HepG2 (cell line): ENCODE results near the gene RNF208. TPM values are rescaled to one million over a fixed set of nuclear protein-coding genes. Genes with fewer than 3 reads are reported as not detected.
A peak's percentile ranks its signal among the peaks of the same experiment; 100 is the strongest.

Experiments
- ATF7 ChIP-seq, 2 experiments: fragments of 450-650 bp in 1 of 2; sonication (generic) in 1 of 2; formaldehyde crosslinking in 1 of 2; IDR thresholded peaks; 2 replicates each; pipeline versions ENCODE4 v1.4.0 to v1.6.1; 2016 to 2020; ENCODE audit warnings: antibody characterized with exemption in 1 of 2, mild to moderate bottlenecking in 1 of 2, missing genetic modification reagents in 1 of 2
- BRF2 ChIP-seq: sonication (generic); formaldehyde crosslinking; IDR thresholded peaks from 2 replicates; pipeline ENCODE4 v1.8.1; 2022; ENCODE audit warnings: mild to moderate bottlenecking, missing genetic modification reagents
- CENPT ChIP-seq: sonication (generic); formaldehyde crosslinking; IDR thresholded peaks from 2 replicates; pipeline ENCODE4 v1.8.0; 2022; ENCODE audit warnings: low read depth, mild to moderate bottlenecking, moderate library complexity, missing genetic modification reagents
- ETV5 ChIP-seq: IDR thresholded peaks from 2 replicates; pipeline ENCODE4 v1.6.1; 2018; ENCODE audit warnings: missing biosample characterization, missing genetic modification reagents, inconsistent platforms, borderline replicate concordance
- ETV6 ChIP-seq: sonication (generic); formaldehyde crosslinking; conservative IDR thresholded peaks from 2 replicates; pipeline ENCODE4 v1.4.0; 2020; ENCODE audit warnings: missing genetic modification reagents
- KDM4B ChIP-seq: sonication (generic); formaldehyde crosslinking; IDR thresholded peaks from 2 replicates; pipeline ENCODE4 v1.4.0; 2020; ENCODE audit warnings: missing genetic modification reagents
- KLF15 ChIP-seq: sonication (generic); formaldehyde crosslinking; IDR thresholded peaks from 2 replicates; pipeline ENCODE4 v1.8.1; 2023; ENCODE audit warnings: borderline replicate concordance, mild to moderate bottlenecking, inconsistent platforms, missing genetic modification reagents, mixed read lengths
- NFATC3 ChIP-seq: sonication (generic); formaldehyde crosslinking; IDR thresholded peaks from 2 replicates; pipeline ENCODE4 v1.5.1; 2020; ENCODE audit warnings: mild to moderate bottlenecking, missing genetic modification reagents
- PAXIP1 ChIP-seq: sonication (generic); formaldehyde crosslinking; conservative IDR thresholded peaks from 2 replicates; pipeline ENCODE4 v1.4.0; 2020; ENCODE audit warnings: mild to moderate bottlenecking, missing genetic modification reagents, moderate library complexity
- PHF8 ChIP-seq: sonication (generic); formaldehyde crosslinking; IDR thresholded peaks from 2 replicates; pipeline ENCODE4 v1.5.0; 2020; ENCODE audit warnings: missing genetic modification reagents
- STAT5B ChIP-seq: sonication (generic); formaldehyde crosslinking; IDR thresholded peaks from 2 replicates; pipeline ENCODE4 v1.4.0; 2020; ENCODE audit warnings: missing genetic modification reagents
- ZNF557 ChIP-seq: sonication (generic); formaldehyde crosslinking; IDR thresholded peaks from 2 replicates; pipeline ENCODE4 v1.4.0; 2020; ENCODE audit warnings: missing genetic modification reagents
- ZNF687 ChIP-seq: sonication (generic); formaldehyde crosslinking; IDR thresholded peaks from 2 replicates; pipeline ENCODE4 v1.5.1; 2020; ENCODE audit warnings: mild to moderate bottlenecking, missing genetic modification reagents, moderate library complexity
- ZNF75D ChIP-seq: sonication (generic); formaldehyde crosslinking; IDR thresholded peaks from 2 replicates; pipeline ENCODE4 v1.8.1; 2023; ENCODE audit warnings: missing genetic modification reagents, mild to moderate bottlenecking, borderline replicate concordance
- ZNF766 ChIP-seq: sonication (generic); formaldehyde crosslinking; IDR thresholded peaks from 2 replicates; pipeline ENCODE4 v1.5.0; 2020; ENCODE audit warnings: missing genetic modification reagents, borderline replicate concordance
- ZNF775 ChIP-seq: sonication (generic); formaldehyde crosslinking; IDR thresholded peaks from 2 replicates; pipeline ENCODE4 v1.4.0; 2020; ENCODE audit warnings: missing genetic modification reagents, mild to moderate bottlenecking, moderate library complexity, borderline replicate concordance
- ZSCAN12 ChIP-seq: sonication (generic); formaldehyde crosslinking; IDR thresholded peaks from 2 replicates; pipeline ENCODE4 v1.9.0; 2021; ENCODE audit warnings: mild to moderate bottlenecking, missing genetic modification reagents
- polyA plus RNA-seq, 8 experiments: library from polyadenylated mRNA; depleted of rRNA in 3 of 8; stranded (reverse) in 7 of 8; unstranded in 1 of 8; fragments of >200 nt; fragmentation: Illumina TruSeq in 4 of 8; extraction: Trizol in 4 of 8; gene quantifications; 2 replicates each; pipeline versions ENCODE4 v1.2.1 to v1.2.3, GENCODE V29; 2011 to 2016; ENCODE audit warnings: low read depth in 4 of 8, missing spikeins in 1 of 8, mixed read lengths in 1 of 8; ENCODE audit not compliant: insufficient read depth in 1 of 8
- total RNA-seq, 5 experiments: library from RNA; depleted of rRNA; stranded (reverse); fragments of >200 nt; fragmentation: Illumina TruSeq; extraction: Trizol; gene quantifications; 2 replicates each; pipeline ENCODE4 v1.2.3, GENCODE V29; 2016; ENCODE audit warnings: low read depth in 1 of 5
- TF ChIP-seq, protein P1 (sequence below): sonication (generic); formaldehyde crosslinking; IDR thresholded peaks from 2 replicates; pipeline ENCODE4 v1.8.1; 2023; ENCODE audit warnings: mild to moderate bottlenecking, moderate library complexity, missing genetic modification reagents

RNF208 gene
- total and polyA plus RNA-seq, 2 of the 13 experiments (the other 11 are each of a cell fraction or from before 2014, with no cell fraction given): 1.6 to 2.1 TPM

GRCh38 chr9:137217276-137218211 lies 4.5 kb downstream of the RNF208 start (continued):
- TF ChIP-seq STAT5B (CRISPR knock-in tag) (no peak), ETV6 (no peak), PHF8 (CRISPR knock-in tag) (0 out of 2 replicates have a peak, but pooled peaks have one; percentile 24), ZNF687 (peak; percentile 67), ZNF557 (CRISPR knock-in tag) (no peak), KDM4B (CRISPR knock-in tag) (0 out of 2 replicates have a peak, but pooled peaks have one; percentile 42), ZNF766 (CRISPR knock-in tag) (no peak), KLF15 (CRISPR knock-in tag) (peak; percentile 27; the same call in 1 of the 2 replicates), NFATC3 (CRISPR knock-in tag) (peak; percentile 38; the same call in 1 of the 2 replicates), ATF7 (IDR thresholded peaks at IDR 0.05) (no peak), ATF7 (CRISPR knock-in tag; IDR thresholded peaks at IDR 0.05) (0 out of 2 replicates have a peak, but pooled peaks have one; percentile 43), PAXIP1 (CRISPR knock-in tag) (no peak), CENPT (CRISPR knock-in tag) (no peak), ETV5 (CRISPR knock-in tag) (peak; percentile 55; the same call in 1 of the 2 replicates), ZNF75D (CRISPR knock-in tag) (no peak), BRF2 (no peak), ZSCAN12 (CRISPR knock-in tag) (no peak), ZNF775 (CRISPR knock-in tag) (no peak)
- TF ChIP-seq, protein P1, sequence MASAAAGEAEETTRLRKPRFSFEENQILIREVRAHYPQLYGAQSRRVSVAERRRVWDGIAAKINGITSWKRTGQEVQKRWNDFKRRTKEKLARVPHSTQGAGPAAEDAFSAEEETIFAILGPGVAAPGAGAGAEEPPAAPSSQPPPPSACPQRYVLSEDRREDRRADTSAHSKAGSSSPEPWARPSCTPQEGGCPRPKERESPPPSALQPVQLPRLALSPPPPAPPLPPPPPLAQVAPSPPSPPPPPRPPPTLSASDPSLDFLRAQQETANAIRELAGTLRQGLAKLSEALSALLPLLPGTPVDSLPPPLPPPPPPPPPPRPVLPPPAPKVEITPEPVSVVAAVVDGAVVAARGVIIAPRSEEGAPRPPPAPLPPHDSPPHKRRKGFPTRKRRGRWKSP (CRISPR knock-in tag): 0 out of 2 replicates have a peak, but pooled peaks have one; percentile 44
